HG02943 (cell line): Measurements from ENCODE around the gene JMJD1C.

ENCODE experiments used
- ATAC-seq: cut with Tn5 transposase; IDR thresholded peaks from one replicate; pipeline ENCODE4 v1.9.1; 2021; ENCODE audit warnings: mild to moderate bottlenecking, low read depth, moderate library complexity; ENCODE audit not compliant: unreplicated experiment

Gene JMJD1C

DNA sequence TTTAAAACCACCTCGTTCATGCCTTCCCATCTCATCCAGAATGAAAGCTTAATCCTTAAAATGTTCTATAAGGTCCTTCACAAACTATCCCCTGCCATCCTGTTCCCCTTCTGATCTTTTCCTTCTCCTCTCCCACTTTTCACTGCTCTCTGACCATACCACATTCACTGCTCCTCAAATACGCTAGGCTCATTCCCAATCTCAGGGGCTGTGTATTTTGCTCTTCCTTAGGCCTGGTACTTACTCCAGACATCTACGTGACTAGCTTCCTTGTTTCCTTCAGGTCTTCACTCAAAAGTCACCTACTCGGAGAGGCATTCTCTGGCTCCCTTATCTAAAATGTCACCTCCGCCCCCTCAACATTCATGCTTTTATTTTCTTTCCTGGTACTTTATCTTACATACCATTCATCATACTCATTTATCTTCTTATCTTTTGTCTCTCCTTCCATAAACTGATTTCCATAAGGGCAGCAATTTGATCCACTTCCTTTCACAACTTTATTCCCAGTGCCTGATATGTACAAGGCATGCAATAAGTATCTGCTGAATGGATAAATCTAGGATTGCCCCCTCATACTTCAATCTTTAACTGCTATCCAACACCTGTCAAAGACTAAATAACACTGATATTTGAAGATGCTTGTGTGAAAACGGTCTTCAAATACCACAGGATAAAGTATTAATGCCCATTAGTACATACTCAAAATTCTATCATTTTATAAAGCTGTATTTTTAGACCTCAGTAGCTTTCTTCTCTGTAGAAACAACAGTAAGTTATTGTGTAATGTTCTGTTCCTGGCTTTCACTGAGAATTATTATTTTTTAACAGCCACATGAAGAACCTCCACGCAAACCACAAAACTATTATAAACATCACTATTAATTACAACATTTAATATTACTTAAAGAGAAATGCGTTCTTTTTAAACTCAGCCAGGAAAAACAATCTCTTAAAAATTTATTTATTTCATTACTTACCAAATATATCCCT, 27.0 kb downstream of the JMJD1C start:
- ATAC-seq = no peak

DNA sequence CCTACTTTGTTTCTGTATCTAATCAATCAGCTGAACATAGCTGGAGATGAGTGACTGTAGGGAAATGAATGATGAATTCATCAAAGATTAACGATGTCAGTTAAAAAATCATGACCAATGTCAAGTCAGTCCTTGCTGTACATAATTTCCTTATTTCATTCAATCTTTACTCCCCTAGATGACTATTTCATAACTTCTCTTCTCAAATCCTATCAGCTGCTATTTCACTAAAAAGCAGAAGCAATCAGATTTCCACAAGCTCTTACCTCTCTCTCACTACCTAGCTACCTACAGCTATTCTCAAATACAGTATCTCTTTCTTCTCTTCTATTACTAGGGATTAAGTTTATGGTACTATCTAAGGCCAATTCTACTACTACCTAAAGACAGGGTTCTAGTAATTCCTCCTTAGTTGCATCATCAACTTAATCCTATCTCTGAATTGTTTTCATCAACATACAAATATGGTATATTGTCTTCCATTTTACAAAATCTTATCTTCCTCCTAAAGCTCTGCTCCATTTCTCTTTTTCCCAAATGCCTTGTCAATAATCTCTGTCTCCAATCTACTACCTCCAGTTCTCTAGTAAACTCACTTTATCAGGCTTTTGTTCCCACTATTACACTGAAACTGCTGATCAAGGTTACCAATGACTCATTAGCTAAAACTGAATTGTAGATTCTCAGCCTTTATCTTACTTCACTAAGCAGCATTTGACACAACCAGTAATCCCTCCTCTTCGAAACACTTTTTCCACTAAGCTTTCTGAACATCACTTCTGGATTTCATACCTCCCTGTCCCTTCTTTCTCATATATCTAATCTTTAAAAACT, 28.4 kb downstream of the JMJD1C start:
- ATAC-seq = no peak

DNA sequence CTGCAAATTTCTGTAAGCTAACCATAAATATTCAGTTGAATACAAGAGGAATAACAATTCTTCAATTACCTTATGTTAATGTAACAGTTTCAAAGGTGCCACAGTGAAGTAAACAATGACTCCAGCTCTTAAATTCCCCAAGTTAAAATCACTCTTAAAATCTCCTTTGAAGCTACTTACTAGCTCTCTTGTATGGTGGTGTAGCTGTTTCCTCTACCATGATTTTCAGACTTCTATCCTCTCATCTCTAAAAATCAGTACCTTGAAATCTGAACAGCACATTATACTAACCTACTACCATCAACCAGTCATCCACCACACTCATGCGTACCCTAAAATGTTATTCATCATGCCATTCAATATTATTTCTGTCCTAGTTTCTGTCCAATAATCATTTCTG, 29.6 kb downstream of the JMJD1C start:
- ATAC-seq = no peak

DNA sequence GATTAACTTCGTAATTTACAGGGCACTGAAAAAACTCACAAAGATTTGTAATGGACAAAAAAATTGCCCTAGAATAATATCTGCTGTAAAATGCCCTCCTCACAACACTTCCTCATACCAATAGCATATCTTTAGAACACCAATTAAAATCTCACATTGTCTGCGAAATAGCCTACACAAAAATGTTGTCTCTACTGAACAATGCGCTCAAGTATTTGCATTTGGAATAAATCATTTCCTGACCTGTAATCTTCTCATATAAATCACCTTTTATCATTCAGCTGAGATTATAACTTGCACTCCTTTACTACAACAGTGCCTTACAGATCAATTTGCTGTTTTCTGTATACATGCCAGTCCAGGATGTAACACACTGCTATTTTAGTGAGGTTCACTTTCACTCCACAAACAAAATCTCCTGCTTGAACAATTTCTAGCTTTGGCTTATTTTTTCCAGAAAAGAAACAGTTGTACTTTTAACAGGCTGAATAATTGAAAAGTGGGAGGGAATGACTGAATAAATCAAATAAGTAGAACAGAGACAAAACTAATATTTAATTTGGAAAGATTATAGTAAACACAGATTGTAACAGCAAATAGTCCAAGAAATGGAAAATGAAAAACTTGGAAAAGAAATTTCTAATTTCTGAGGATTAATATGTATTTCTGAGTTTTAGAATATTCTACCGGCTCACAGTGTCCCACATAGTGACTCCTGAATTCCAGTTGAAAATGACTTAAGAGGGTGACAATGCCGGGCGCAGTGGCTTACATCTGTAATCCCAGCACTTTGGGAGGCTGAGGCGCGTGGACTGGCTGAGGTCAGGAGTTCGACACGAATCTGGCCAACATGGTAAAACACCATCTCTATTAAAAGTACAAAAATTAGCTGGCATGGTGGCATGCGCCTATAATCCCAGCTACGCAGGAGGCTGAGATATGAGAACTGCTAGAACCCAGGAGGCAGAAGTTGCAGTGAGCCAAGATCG, 30.6 kb downstream of the JMJD1C start:
- no peak for ATAC-seq

GRCh38 chr10:63431962-63432797, 33.6 kb downstream of the JMJD1C start:
- no peak for ATAC-seq

DNA sequence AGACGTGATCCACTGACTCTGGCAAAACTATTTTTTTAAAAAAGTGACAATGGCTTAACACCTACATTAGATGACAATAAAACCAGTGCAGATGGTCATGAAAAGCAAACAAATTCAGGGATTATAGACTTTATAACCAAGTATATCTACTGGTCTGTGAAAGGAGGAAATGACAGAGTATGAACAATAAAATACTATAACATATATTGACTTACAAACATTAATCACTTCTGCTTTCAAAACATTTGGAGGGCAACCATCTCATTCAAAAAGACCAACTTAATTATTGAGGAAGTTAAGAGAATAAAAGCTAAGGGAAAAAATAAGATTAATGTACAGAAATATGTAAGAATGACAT, 34.8 kb downstream of the JMJD1C start:
- no peak for ATAC-seq

GRCh38 chr10:63430091-63430998, 35.4 kb downstream of the JMJD1C start:
- ATAC-seq = no peak

GRCh38 chr10:63429281-63429680, 36.5 kb downstream of the JMJD1C start:
- ATAC-seq = no peak

GRCh38 chr10:63427013-63427412, 38.8 kb downstream of the JMJD1C start:
- no peak for ATAC-seq

- no peak for ATAC-seq
Measured at GRCh38 chr10:63425512-63425911, 40.3 kb downstream of the JMJD1C start.

GRCh38 chr10:63424576-63424975, 41.2 kb downstream of the JMJD1C start:
- ATAC-seq = no peak

DNA sequence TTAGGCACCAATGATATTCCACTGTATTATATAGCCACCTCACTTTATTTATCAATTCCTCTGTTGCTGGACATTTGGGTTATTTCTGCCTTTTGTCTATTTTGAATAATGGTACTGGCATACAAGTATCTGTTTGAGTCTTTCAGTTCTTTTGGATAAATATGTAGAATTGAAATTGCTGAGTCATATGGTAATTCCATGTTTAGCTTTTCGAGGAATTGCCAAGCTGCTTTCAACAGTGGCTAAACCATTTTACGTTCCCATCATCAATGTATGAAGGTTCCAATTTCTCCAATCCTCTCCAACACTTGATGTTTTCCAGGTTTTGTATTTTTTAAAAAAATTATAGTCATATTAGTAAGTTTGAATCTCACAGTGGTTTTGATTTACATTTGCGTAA, 42.3 kb downstream of the JMJD1C start:
- no peak for ATAC-seq

DNA sequence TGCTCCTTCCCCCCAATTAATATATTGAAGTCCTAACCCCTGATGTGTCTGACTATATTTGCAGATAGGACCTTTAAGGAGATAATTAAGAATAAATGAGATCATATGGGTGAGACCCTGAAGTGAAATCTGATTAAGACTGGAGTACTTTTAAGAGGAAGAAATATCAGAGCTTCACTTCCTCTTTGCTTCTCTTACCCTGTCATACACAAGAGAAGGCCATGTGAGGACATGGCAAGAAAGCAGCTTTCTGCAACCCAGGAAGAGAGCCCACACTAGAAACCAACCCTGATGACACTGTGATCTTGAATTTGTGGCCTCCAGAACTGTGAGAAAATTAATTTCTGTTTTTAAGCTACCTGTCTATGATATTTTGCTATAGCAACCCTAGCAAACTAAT, 44.2 kb downstream of the JMJD1C start:
- ATAC-seq = peak; percentile 95

DNA sequence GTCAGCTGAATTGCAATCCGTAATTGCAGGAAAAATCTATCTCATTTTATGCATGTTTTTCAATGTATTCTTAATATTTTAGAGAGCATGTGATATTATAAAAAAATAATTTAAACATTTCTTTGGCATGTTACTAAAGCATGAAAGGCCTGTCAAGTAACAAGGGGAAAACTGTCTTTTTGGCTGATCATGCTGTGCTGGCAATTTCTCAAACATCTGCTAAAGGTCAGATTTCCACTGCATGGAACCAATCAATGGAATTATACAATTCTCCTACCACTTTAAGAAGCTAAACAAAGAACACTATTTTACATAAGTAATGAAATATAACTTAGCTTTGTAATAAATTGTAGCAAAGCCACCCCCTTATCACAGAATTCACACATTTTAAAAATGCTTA, 49.4 kb downstream of the JMJD1C start:
- no peak for ATAC-seq

GRCh38 chr10:63415640-63416244, 50.0 kb downstream of the JMJD1C start:
- ATAC-seq = no peak

DNA sequence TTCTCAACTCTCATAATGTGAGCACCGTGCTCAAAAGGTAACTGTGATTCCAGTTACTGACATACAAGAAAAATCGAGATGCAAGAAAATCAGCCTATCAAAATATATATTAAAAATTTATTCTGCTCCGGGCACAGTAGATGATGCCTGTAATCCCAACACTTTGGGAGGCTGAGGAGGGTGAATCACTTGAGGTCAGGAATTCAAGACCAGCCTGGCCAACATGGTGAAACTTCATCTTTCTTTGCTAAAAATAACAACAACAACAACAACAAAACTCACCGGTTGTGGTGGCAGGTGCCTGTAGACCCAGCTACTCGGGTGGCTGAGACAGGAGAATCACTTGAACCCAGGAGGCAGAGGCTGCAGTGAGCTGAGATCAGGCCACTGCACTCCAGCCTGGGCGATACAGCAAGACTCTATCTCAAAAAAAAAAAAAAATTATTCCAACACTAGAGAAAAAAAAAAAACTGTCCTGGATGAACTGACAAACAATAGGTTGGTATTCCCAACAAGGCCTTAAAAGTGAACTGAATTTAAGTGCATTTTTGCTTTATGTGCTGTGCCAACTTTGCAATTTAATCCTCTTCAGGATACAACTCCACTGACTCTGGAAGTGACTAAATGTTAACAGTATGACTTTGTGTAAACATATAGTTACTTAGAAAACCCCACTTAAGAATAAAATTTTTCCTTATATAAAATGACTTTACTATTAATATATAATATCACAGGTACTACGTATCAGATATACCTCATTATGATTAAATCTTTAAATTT, 51.1 kb downstream of the JMJD1C start:
- ATAC-seq = no peak

GRCh38 chr10:63413429-63413828, 52.3 kb downstream of the JMJD1C start:
- no peak for ATAC-seq
